Inflammatory macrophage treated with lipopolysaccharide for 4 hours (primary cell): ENCODE measurements around the gene C12orf57.
"Not testable (repeated sequence)": the region's sequence is repeated elsewhere in the genome, so short reads cannot be mapped to it uniquely, and the experiment has no call there.

Experiments used
- DNase-seq: peaks from one replicate; pipeline ENCODE4 v3.0.0-alpha.2; 2020

Gene C12orf57

DNA sequence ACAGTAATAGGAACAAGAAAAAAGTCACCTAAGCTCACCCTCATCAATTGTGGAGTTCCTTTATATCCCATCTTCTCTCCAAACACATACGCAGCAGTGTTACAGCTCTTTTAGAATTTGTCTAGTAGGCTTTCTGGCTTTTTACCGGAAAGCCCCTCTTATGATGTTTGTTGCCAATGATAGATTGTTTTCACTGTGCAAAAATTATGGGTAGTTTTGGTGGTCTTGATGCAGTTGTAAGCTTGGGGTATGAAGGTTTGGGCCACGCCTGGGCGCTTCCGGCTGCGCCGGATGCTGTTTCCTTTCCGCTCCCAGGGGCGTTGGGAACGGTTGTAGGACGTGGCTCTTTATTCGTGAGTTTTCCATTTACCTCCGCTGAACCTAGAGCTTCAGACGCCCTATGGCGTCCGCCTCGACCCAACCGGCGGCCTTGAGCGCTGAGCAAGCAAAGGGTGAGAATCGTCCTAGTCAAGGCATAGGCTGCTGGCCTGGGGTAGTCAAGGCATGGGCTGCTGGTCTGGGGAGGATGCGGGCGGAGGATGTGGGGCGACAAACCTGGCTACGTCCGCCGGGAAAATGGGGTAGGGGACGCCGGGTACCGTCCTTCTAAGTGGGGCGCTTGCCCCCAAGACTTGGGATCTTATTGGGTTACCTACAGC lies at the start of gene C12orf57, which contains the start of gene RNU7-1:
TSS of gene C12orf57 (plus strand) at position 301 of the 659 bp plus-strand sequence. CDS start at position 401, 100 bp downstream.
TSS of gene RNU7-1 (plus strand) at position 95 of the 659 bp plus-strand sequence.
- peak; percentile 93 for DNase-seq

DNA sequence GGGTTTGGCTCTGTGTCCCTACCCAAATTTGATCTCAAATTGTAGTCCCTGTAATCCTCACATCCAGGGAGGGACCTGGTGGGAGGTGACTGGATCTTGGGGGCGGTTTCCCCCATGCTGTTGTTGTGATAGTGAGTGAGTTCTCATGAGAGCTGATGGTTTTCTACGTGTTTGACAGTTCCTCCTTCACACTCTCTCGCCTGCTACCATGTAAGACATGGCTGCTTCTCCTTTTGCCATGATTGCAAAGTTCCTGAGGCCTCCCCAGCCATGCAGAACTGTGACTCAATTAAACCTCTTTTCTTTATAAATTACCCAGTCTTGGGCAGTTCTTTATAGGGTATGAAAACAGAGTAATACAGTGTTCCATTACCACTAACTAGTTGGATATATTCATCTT lies 49.5 kb upstream of the C12orf57 start:
- peak; percentile 51 for DNase-seq

- no peak for DNase-seq
Measured at GRCh38 chr12:6896846-6897435, 46.9 kb upstream of the C12orf57 start.

GRCh38 chr12:6899427-6899826 lies 44.4 kb upstream of the C12orf57 start:
- peak; percentile 50 for DNase-seq

GRCh38 chr12:6899837-6900519 lies 43.8 kb upstream of the C12orf57 start:
- peak; percentile 85 for DNase-seq

- DNase-seq: no peak
Measured at GRCh38 chr12:6902448-6902847, 41.4 kb upstream of the C12orf57 start.

DNA sequence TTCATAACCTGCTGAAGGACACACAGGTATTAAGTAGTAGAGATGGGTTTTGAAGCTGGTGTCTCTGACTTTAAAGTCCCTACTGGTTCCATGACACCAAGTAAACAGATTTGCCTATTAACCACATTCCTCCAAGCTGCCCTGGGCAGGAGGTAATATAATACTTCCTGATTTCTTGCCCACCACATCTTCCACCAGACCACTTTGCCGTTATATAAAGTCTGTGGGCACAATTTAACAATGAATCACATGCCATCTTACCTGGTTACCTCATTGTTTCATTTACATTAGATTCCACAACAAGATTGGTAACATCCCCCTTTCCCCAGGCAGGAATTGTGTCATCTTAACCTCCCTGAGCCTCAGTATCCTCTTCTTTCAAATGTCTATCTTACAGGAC lies 40.1 kb upstream of the C12orf57 start:
- no peak for DNase-seq

- peak; percentile 96 for DNase-seq
Measured at GRCh38 chr12:6904280-6905276, 39.2 kb upstream of the C12orf57 start, which contains the start of gene LRRC23. Gene LRRC23 (plus strand): TSS chr12:6904822. CDS start chr12:6905634, 812 bp downstream.

DNA sequence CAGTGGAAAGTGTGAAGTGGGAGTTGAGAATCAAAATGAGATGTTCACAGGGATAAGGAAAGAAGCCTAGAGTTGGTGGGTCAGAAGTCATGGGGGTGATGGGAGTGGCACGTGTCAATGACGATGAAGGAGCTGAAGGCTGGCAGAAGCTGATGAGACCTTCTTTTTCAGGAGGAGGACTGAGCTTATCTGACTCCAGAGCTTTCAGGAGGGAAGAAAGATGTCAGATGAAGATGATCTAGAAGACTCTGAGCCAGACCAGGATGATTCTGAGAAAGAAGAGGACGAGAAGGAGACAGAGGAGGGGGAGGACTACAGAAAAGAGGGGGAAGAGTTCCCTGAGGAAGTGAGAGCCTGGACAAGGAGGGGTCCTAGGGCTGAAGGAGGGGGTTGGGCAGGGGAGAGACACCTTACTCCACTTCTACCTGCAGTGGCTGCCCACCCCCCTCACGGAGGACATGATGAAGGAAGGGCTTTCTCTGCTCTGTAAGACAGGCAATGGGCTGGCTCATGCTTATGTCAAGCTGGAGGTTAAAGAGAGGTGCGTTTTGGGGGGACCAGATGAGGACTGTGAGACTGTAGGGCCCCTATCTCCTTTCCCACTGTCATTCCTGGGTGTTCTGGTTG lies 38.3 kb upstream of the C12orf57 start:
- DNase-seq: no peak

DNA sequence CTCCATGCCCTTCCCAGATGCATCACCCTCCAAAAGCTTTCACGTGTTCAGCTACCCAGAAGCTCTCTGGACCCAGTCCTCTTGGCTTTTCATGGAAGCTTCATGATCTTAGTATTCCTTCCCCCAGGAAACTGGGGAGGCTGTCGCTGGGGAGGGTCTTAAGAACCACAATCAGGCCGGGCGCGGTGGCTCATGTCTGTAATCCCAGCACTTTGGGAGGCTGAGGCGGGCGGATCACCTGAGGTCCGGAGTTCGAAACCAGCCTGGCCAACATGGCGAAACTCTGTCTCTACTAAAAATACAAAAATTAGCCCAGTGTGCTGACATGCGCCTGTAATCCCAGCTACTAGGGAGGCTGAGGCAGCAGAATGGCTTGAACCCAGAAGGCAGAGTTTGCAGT lies 35.7 kb upstream of the C12orf57 start:
- not testable (repeated sequence) for DNase-seq

DNA sequence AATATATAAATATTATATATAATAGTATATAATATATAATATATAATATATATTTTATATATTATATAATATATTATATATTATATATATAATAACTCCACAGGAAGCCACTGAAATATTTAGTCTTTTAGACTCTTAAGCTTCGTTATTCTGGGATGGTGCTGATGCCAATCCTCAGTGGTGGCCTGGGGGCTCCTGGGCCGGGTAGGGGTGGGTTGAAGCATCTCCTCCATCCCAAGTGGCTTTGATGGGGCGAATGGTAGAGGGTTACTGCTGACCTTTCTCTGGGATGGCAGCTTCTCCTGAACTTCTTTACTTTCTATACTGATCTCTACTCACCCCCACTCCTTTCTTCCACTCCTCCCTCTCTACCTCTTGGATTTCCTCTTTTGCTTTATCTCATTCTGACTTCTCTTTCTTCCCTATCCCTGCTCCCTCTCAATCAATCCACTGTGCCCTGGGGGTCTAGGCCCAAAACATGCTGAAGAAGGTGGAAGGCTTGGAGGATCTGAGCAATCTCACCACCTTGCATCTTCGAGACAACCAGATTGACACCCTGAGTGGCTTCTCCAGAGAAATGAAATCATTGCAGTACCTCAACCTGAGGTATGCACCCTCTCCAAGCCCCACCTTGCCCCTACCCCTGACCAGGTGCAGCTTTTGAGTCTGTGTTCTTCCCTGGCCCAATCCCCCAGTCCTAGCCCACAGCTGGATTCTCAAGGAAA lies 34.2 kb upstream of the C12orf57 start:
- DNase-seq: no peak

- DNase-seq: no peak
Measured at GRCh38 chr12:6912164-6912935, 31.5 kb upstream of the C12orf57 start.

DNA sequence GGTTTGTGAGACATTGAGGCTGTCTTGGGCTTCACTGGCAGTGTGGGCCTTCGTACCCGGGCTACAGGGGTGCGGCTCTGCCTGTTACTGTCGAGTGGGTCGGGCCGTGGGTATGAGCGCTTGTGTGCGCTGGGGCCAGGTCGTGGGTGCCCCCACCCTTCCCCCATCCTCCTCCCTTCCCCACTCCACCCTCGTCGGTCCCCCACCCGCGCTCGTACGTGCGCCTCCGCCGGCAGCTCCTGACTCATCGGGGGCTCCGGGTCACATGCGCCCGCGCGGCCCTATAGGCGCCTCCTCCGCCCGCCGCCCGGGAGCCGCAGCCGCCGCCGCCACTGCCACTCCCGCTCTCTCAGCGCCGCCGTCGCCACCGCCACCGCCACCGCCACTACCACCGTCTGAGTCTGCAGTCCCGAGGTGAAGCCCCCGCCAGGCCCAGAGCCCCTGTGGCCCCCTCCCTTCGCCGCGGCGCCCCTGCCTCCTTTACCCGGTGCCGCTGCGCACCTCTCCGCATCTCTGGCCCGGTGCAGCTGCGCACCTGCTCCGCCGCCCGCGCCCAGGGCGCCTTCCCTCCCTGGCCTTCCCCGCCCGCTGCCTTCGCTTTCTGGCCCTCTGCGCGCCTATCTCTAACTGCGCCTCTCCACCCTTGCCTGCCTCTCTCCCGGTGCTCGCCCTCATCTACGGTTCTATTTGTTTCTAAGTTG lies 29.4 kb upstream of the C12orf57 start, which contains the start of gene ENO2:
TSS of gene ENO2 (plus strand) at position 335 of the 701 bp plus-strand sequence. CDS start 1,253 bp downstream, outside the sequence.
- peak; percentile 59 for DNase-seq

- DNase-seq: no peak
Measured at GRCh38 chr12:6914947-6915788, 28.7 kb upstream of the C12orf57 start.

DNA sequence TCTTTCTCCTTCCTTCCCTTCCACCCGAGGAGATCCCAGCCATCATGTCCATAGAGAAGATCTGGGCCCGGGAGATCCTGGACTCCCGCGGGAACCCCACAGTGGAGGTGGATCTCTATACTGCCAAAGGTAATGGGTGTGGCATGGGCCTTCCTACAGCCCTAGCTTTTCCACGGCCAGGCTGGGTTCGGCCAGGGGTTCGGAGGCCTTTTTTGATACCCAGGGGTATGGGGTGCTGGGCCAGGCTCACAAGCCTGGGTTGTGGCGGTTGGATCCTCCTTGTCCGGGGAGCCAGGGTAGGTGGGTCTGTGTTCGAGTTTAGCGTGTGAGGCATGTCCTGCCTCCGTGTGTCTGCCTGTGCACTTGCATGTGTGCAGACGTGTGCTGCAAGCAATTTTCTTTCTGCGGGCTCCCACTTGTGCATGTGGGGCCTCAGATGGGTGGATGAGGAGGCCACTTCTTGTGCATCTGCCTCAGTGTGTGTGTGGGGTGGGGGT lies 28.0 kb upstream of the C12orf57 start:
- no peak for DNase-seq

DNA sequence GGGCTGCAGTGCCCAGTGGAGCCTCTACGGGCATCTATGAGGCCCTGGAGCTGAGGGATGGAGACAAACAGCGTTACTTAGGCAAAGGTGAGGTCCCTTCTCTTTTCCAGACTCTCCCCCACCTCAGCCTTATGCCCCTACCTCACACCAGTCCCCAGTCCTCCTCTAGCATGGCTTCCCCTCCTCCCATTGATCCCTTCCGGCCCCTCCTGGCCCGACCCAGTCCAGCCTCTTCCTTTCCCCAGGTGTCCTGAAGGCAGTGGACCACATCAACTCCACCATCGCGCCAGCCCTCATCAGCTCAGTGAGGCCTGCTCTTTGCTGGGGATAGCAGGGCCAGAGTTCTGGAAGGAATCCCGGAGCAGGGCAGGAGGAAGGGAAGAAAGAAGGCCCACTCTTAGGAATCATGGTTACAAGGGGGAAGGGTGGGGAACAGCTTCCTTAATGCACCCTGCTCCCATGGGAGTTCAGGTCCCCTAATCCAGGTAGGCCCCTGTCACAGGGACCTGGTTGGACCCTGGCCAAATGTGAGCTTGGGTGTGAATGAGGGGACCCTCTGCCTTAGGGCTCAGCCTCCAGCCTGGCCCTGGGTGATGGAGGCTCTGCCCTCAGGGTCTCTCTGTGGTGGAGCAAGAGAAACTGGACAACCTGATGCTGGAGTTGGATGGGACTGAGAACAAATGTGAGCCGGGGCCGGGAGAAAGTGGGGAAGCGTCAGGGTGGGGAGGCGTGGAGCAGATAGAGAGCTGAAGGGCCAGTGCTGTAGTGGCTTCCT lies 27.2 kb upstream of the C12orf57 start:
- DNase-seq: no peak

GRCh38 chr12:6917491-6918231 lies 26.2 kb upstream of the C12orf57 start:
- DNase-seq: no peak
